Measurements from ENCODE around the gene HBB.
"Not testable (repeated sequence)": the region's sequence is repeated elsewhere in the genome, so short reads cannot be mapped to it uniquely, and the experiment has no call there.

HBB gene

GRCh38 chr11:5226732-5227310 is at the start of gene HBB:
Gene HBB (minus strand): TSS chr11:5227071. CDS start chr11:5227021, 50 bp downstream.
- DNase-seq (ENCODE audit: low read depth in 2 of 2): no peak

- DNase-seq (ENCODE audit: low read depth in 2 of 2): no peak
Observed at GRCh38 chr11:5275369-5276110, 48.7 kb upstream of the HBB start.

GRCh38 chr11:5274395-5274794 is 47.5 kb upstream of the HBB start:
- DNase-seq (ENCODE audit: low read depth in 2 of 2): no peak

- no peak for DNase-seq (ENCODE audit: low read depth in 2 of 2)
Observed at GRCh38 chr11:5272395-5273017, 45.6 kb upstream of the HBB start.

GRCh38 chr11:5269715-5270147 is 42.9 kb upstream of the HBB start, which contains the start of gene HBE1:
Gene HBE1 (minus strand): TSS chr11:5269945. CDS start chr11:5269890, 55 bp downstream.
- no peak for DNase-seq (ENCODE audit: low read depth in 2 of 2)

GRCh38 chr11:5267033-5267563 is 40.2 kb upstream of the HBB start:
- no peak for DNase-seq (ENCODE audit: low read depth in 2 of 2)

GRCh38 chr11:5266609-5267008 is 39.7 kb upstream of the HBB start:
- DNase-seq (ENCODE audit: low read depth in 2 of 2): no peak

- no peak for DNase-seq (ENCODE audit: low read depth in 2 of 2)
Observed at GRCh38 chr11:5265832-5266231, 39.0 kb upstream of the HBB start.

GRCh38 chr11:5258543-5259262 is 31.8 kb upstream of the HBB start:
- DNase-seq (ENCODE audit: low read depth in 2 of 2): no peak

GRCh38 chr11:5257296-5257695 is 30.4 kb upstream of the HBB start:
- no peak for DNase-seq (ENCODE audit: low read depth in 2 of 2)

GRCh38 chr11:5254646-5255413 is 28.0 kb upstream of the HBB start, which contains the start of gene HBG2:
Gene HBG2 (minus strand): TSS chr11:5254781. CDS start chr11:5254728, 53 bp downstream.
- not testable (repeated sequence) for DNase-seq (ENCODE audit: low read depth in 2 of 2)

GRCh38 chr11:5254023-5254422 is 27.2 kb upstream of the HBB start:
- not testable (repeated sequence) for DNase-seq (ENCODE audit: low read depth in 2 of 2)

GRCh38 chr11:5253440-5253839 is 26.6 kb upstream of the HBB start:
- DNase-seq (ENCODE audit: low read depth in 2 of 2): not testable (repeated sequence)

GRCh38 chr11:5252919-5253265 is 26.0 kb upstream of the HBB start:
- DNase-seq (ENCODE audit: low read depth in 2 of 2): no peak

- DNase-seq (ENCODE audit: low read depth in 2 of 2): no peak
Observed at GRCh38 chr11:5252192-5252918, 25.5 kb upstream of the HBB start.

GRCh38 chr11:5251746-5252145 is 24.9 kb upstream of the HBB start:
- DNase-seq (ENCODE audit: low read depth in 2 of 2): no peak

- no peak for DNase-seq (ENCODE audit: low read depth in 2 of 2)
Observed at GRCh38 chr11:5250543-5251204, 23.8 kb upstream of the HBB start.

GRCh38 chr11:5249807-5250396 is 23.0 kb upstream of the HBB start, which contains the start of gene HBG1:
Gene HBG1 (minus strand): TSS chr11:5249857. CDS start chr11:5249804, 53 bp downstream.
- not testable (repeated sequence) for DNase-seq (ENCODE audit: low read depth in 2 of 2)

GRCh38 chr11:5248498-5248897 is 21.6 kb upstream of the HBB start:
- DNase-seq (ENCODE audit: low read depth in 2 of 2): not testable (repeated sequence)

All from activated CD8-positive, alpha-beta memory T cell treated with anti-CD3 and anti-CD28 coated beads for 4 hours (primary cell).